Head of caudate nucleus (tissue), 42 donors: ENCODE results near the gene KCNK17.

Experiments used
- DNase-seq, 42 donors: peaks; one replicate each; pipeline versions ENCODE4 v3.0.0 to v3.0.0-alpha.2; 2020 to 2021; ENCODE audit warnings: mixed read lengths in 7 of 42
- intact Hi-C: fragments of 100-400 bp; cut with DNase I; formaldehyde crosslinking; loops from one replicate; pipeline ENCODE4 v1.15.0; 2022

KCNK17 gene

GRCh38 chr6:39314273-39314795, at the start of gene KCNK17:
KCNK17 (minus strand) TSS chr6:39314419; CDS start chr6:39314320, 99 bp downstream.
- intact Hi-C loops = no loop called here
- no peak for DNase-seq

- DNase-seq = no peak
Measured at GRCh38 chr6:39363280-39363679, 49.1 kb upstream of the KCNK17 start.

GRCh38 chr6:39362487-39362865, 48.3 kb upstream of the KCNK17 start:
- intact Hi-C loops = no loop called here
- DNase-seq = peak in 29 of 42 donors; percentile 28 to 78 (median 54)

More at GRCh38 chr6:39363280-39363679, 49.1 kb upstream of the KCNK17 start:
- intact Hi-C loops = no loop called here

- peak; percentile 57 to 91 (median 75) for DNase-seq
- intact Hi-C loops = no loop called here
Measured at GRCh38 chr6:39361657-39362486, 47.7 kb upstream of the KCNK17 start.

- intact Hi-C loops = no loop called here
- DNase-seq = peak in 1 of 42 donors; percentile 26
Measured at GRCh38 chr6:39360378-39360777, 46.2 kb upstream of the KCNK17 start.

GRCh38 chr6:39357998-39358686, 43.9 kb upstream of the KCNK17 start:
- intact Hi-C loops = loop anchor here (10.0 kb wide), 1 partner anchor 947 kb away; no protein-coding TSS in a partner anchor

GRCh38 chr6:39353698-39354315, 39.6 kb upstream of the KCNK17 start:
- intact Hi-C loops = loop anchor here (10.0 kb wide), 1 partner anchor 951 kb away; no protein-coding TSS in a partner anchor
- DNase-seq = peak in 3 of 42 donors; percentile 24 to 58 (median 41)

More at GRCh38 chr6:39357998-39358686, 43.9 kb upstream of the KCNK17 start:
- DNase-seq = peak in 1 of 42 donors; percentile 38

- intact Hi-C loops = loop anchor here (10.0 kb wide), 1 partner anchor 954 kb away; no protein-coding TSS in a partner anchor
Measured at GRCh38 chr6:39350723-39351505, 36.7 kb upstream of the KCNK17 start.

GRCh38 chr6:39348740-39349139, 34.5 kb upstream of the KCNK17 start:
- intact Hi-C loops = no loop called here
- no peak for DNase-seq

More at GRCh38 chr6:39350723-39351505, 36.7 kb upstream of the KCNK17 start:
- DNase-seq = no peak

GRCh38 chr6:39347906-39348585, 33.8 kb upstream of the KCNK17 start:
- intact Hi-C loops = no loop called here

GRCh38 chr6:39347206-39347605, 33.0 kb upstream of the KCNK17 start:
- intact Hi-C loops = no loop called here
- DNase-seq = no peak

More at GRCh38 chr6:39347906-39348585, 33.8 kb upstream of the KCNK17 start:
- DNase-seq = peak in 41 of 42 donors; percentile 50 to 91 (median 81)

GRCh38 chr6:39344821-39345280, 30.6 kb upstream of the KCNK17 start:
- no peak for DNase-seq
- intact Hi-C loops = no loop called here

GRCh38 chr6:39343396-39343870, 29.2 kb upstream of the KCNK17 start:
- no peak for DNase-seq
- intact Hi-C loops = no loop called here

GRCh38 chr6:39342692-39343395, 28.6 kb upstream of the KCNK17 start:
- peak in 6 of 42 donors; percentile 16 to 40 (median 19) for DNase-seq
- intact Hi-C loops = no loop called here

GRCh38 chr6:39341937-39342336, 27.7 kb upstream of the KCNK17 start:
- intact Hi-C loops = no loop called here
- DNase-seq = peak in 2 of 42 donors; percentile 24 to 39

- no peak for DNase-seq
- intact Hi-C loops = no loop called here
Measured at GRCh38 chr6:39341352-39341751, 27.1 kb upstream of the KCNK17 start.
